HCEC 1CT (cell line): Measurements from ENCODE around the gene CRTAC1.

Experiments
- DNase-seq: peaks from one replicate; pipeline ENCODE4 v3.0.0-alpha.2; 2017

The CRTAC1 gene

DNA sequence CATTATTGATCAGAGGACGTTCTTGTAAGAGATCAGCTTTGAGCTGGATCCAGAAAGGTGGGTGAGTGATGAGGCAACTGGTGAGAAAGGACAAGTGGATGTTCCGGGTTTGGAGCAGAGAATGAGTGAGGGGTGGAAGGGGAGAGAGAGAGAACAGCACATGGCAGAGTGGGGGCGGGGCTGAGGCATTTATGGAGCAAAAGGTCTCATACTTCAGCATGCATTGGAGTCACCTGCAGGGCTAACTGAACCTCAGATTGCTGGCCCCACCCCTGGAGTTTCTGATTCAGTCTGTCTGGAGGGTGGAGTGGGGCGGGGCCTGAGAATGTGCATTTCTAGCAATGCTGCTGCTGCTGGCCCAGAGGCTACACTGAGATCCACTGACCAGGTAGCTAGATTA, 109.6 kb downstream of the CRTAC1 start:
- DNase-seq, result no peak

- DNase-seq, result no peak
Observed at GRCh38 chr10:97919012-97919411, 111.4 kb downstream of the CRTAC1 start.

GRCh38 chr10:97916586-97916985, 113.8 kb downstream of the CRTAC1 start:
- DNase-seq, result peak; percentile 3

- no peak for DNase-seq
Observed at GRCh38 chr10:97915346-97916131, 114.9 kb downstream of the CRTAC1 start.

DNA sequence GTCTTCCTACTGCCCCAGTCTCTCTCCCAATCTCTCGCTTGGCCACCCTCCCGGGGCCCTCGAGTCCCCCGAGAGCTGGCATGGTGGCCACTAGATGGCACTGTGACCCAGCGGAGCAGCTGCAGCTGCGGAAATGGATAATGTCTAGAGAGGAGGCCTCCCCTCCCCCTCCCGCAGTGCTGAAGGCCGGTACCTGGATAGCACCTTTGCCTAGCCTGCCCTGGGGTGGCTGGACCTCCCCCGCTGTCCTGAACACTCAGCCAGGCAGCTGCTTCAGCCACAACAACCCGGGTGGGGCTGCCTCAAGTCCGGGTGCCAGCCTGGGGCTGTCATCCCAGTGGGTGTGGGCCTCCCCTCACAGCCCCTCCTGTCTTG, 115.6 kb downstream of the CRTAC1 start:
- DNase-seq, result peak; percentile 36

- no peak for DNase-seq
Observed at GRCh38 chr10:97914171-97914836, 116.1 kb downstream of the CRTAC1 start.

- DNase-seq, result no peak
Observed at GRCh38 chr10:97913614-97914013, 116.8 kb downstream of the CRTAC1 start.

GRCh38 chr10:97913193-97913592, 117.2 kb downstream of the CRTAC1 start:
- no peak for DNase-seq

DNA sequence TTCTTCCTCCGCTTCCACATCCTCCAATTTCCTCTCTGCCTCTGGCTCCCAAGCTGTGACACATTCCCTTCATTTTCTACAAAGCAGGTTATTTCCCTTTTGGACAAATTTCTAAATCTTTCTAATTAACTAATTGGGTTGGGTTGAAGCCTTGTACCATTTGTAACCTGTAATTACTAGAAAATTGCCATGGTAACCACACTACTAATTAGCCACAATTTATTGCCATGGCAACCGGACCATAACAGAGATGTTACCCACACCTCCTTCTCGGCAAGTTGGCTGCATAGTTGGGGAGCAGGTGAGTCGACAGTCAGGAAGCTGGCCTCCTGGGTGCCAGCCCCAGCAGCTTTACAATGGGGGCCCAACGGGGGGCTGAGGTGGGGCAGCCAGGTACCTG, 119.2 kb downstream of the CRTAC1 start:
- no peak for DNase-seq

- DNase-seq, result no peak
Observed at GRCh38 chr10:97910661-97911060, 119.8 kb downstream of the CRTAC1 start.

GRCh38 chr10:97907830-97908229, 122.6 kb downstream of the CRTAC1 start:
- DNase-seq, result no peak

- no peak for DNase-seq
Observed at GRCh38 chr10:97907211-97907610, 123.2 kb downstream of the CRTAC1 start.

DNA sequence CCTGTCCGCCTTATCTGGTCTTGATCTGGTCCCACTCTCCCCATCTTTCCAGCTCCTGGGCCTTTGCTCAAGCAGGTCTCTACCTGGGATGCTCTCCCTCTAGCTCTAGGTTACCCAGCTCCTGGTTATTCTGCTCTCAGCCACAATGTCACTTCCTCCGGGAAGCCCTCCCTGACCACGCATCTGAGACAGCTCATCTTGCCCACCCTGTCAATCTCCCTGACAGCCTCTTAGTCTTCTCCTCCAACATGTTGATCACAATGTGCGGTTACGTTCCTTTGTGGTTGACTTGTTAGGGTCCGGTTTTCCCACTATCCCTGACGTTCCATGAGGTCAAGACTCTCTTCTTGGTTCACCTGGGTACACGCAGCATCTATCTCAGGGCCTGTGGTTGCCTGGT, 125.1 kb downstream of the CRTAC1 start:
- no peak for DNase-seq

DNA sequence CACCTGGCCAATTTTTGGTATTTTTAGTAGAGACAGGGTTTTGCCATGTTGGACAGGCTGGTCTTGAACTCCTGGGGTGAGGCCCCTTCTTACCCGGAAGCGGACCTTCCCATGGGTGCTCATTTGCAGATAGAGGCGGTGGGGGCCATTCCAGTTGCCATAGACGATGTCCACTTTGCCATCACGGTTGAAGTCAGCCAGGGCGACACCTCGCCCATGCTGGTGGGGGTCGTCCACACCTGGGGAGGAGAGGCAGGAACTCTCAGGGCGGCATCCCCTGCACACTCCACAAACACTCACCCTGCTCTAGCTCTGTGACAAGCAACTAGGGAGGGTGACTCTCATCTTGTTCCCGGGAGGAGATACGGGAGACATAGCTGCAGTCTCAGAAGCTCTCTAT, 125.8 kb downstream of the CRTAC1 start:
- DNase-seq, result no peak

DNA sequence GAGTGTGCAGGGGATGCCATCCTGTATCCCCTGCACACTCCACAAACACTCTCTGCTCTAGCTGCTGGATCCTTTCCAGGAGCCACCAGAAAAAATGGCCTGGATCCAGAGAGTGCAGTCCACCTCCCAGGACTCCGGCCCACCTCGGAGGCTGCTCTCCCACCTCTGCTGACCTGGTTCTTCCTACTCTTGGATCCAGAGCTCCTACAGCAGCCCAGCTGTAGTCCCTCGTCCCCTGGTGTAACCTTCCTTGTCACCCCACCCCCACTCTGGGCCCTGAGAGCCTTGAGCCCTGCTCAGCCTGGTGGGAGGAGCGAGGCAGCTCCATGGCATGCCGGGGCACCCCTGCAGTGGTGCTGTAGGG, 126.4 kb downstream of the CRTAC1 start:
- DNase-seq, result no peak

GRCh38 chr10:97903128-97904017, 127.0 kb downstream of the CRTAC1 start:
- DNase-seq, result no peak

- no peak for DNase-seq
Observed at GRCh38 chr10:97901381-97901780, 129.0 kb downstream of the CRTAC1 start.

DNA sequence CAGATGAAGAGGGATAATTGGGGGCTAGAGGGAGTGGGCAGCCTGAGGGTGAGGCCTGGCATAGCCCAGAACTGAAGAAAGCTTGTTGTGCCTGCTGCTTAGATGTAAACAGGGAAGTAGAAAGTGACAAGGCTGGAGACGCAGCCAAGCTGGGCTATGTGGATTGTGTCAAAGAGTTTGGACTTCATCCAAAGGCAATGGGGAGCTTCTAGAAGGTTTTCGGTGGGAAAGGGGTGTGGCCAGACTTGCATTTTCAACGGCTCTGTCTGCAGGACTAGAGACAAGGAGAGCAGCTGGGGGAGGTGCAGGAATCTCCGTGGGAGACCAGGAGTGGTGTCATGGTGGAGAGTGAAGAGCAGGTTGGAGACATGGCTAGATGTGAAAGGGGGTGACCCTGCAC, 132.0 kb downstream of the CRTAC1 start:
- no peak for DNase-seq

DNA sequence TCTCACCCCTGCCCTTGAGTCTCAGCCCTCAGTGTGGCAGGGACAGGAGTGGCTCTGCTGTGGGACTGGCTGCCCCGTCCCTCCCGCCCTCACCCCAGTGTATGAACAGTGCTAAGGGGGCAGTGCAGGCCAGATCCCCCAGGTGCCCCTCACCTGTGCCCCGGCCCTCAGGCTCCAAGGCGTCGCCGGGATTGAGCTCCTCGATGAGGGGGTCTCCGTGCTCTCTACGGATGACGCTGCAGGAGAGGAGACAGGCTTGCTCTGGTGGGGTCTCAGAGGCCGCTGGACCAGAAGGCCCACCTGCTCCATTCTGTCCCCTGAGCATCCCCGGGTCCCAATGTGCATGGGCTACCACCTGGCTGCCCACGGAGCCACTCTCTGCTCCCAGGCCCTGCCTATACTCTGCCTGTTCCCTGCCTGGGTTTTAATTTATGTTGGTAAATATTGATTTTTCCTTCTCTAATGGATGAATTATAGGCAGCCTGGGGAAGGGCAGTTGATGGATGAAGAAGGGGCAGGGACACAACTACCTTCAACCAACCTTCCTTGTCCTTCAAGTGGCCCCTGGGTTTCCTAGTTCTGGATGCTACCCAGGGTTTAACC, 133.6 kb downstream of the CRTAC1 start:
- no peak for DNase-seq

DNA sequence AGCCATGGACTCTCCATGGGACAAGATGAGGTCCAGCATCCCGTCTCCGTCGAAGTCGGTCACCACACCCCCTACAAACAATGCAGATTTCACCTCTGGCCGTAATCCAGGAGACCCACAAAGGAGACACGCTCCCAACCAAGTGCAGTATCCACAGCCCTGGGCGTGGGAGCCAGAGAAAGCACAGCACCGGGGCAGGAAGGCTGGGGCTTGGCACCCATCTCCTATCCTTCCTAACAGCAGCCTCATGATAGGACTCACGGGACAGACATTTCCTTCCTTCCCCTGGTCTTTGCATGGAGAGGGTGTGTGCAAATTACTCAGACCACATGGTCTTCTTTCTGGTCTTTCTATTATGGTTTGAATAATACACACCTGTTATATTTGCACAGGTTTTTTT, 134.5 kb downstream of the CRTAC1 start:
- DNase-seq, result no peak

GRCh38 chr10:97895084-97895483, 135.3 kb downstream of the CRTAC1 start:
- no peak for DNase-seq

DNA sequence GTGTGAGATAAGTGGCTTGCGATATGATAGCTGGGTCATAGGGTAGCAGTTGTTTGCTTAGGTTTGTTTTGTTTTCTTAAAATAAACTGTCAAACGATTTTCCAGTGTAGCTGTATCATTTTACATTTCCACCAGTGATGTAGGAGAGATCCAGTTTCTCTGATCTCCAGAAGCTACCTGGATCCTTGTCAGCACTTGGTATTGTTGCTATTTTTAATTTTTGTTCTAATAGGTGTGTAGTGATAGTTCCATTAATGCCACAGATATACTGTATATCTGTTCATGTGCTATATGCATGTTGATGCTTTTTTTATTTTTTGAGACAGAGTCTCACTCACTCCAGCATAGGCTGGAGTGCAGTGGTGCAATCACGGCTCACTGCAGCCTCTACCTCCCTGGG, 136.3 kb downstream of the CRTAC1 start:
- no peak for DNase-seq

GRCh38 chr10:97892939-97893338, 137.5 kb downstream of the CRTAC1 start:
- no peak for DNase-seq
